ENCODE measurements around the gene JAKMIP3.
A peak's percentile ranks its signal among the peaks of the same experiment; 100 is the strongest.

Gene JAKMIP3

GRCh38 chr10:132065491-132066105, at the start of gene JAKMIP3:
Gene JAKMIP3, plus strand, starts transcription at chr10:132065946. Its CDS starts 38,863 bp downstream, at chr10:132104809.
- DNase-seq, result no peak

DNA sequence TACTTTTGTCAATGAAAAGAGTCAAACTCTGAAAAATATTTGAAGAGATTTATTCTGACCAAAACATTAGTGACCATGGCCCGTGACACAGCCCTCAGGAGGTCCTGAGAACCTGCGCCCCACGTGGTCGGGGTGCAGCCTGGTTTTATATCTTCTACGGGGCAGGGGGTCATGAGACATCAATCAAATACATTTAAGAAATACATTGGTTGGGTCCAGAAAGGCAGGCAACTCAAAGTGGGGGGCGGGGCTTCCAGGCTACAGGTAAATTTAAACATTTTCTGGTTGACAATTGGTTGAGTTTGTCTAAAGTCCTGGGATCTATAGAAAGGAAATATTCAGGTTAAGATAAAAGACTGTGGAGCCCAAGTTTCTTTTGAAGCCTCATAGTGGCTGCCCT, 49.2 kb upstream of the JAKMIP3 start:
- no peak for DNase-seq

- no peak for DNase-seq
Observed at GRCh38 chr10:132018446-132018845, 47.3 kb upstream of the JAKMIP3 start.

DNA sequence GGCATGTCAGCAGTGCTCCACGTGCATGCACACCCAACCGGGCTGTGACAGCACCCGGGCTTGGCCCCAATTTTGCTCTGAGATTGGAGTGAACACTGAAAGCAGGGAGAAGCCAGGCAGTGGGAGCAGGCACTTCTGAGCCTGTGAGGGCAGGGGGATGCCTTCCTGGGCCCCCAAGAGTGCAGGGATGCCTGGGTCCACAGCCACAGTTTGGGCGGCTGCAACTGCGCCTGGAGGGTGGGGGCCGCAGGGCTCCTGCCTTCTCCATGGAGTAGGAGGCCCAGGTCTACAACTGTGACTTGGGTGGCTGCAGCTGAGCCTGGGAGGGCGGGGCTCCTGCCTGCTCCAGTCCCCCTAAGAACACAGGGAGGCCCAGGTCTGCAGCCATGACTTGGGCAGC, 46.4 kb upstream of the JAKMIP3 start:
- no peak for DNase-seq

GRCh38 chr10:132020456-132020855, 45.3 kb upstream of the JAKMIP3 start:
- DNase-seq, result no peak

DNA sequence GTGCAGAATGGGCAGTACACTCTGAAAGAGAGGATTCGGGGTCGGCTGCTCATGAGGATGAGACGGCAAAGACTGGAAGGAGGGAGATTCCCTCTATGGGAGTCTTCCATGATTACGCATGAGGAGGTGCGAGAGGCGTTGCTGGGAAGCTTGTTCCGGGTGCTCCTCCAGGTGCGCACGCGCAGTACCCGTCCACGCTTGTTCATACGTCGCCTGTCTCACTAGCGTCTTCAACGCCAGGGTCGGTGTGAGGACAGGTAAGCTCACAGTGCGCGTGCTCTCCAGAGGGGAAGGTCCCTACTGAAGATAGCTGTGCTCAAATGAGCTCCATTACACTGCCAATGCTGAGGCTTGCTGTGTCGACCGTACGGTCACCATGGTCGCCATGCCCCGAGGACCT, 44.7 kb upstream of the JAKMIP3 start:
- DNase-seq, result no peak

DNA sequence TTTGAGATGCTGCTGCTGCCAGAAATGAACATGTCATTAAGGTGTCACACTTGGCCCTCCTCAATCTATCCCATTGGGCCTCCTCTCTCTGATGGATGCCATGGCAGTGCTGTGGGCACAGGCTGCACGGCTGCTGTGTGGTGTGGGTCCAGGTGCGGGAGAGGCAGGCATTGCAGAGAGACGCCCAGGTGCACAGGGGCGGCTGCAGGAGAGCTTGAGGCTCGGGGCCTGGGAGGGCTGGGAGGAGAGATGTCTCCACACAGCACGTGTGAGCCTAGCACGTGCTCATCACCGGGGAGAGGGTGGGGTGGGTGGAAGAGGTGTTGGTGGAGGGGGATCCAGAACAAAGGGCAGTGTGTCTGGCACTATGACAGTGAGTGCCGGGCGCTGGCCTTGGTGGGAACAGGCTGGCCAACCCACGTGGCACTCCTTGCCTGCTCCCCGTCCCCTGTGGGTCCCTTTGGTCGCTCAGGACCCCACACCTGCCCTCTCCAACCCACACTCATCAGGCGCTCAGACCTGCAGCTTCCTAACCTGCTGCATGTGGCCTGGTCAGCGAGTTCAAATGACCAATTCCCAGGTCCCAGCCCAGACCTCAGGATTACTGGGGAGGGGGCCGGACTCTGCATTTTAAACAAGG, 44.1 kb upstream of the JAKMIP3 start:
- DNase-seq, result no peak

- DNase-seq, result no peak
Observed at GRCh38 chr10:132022241-132022640, 43.5 kb upstream of the JAKMIP3 start.

DNA sequence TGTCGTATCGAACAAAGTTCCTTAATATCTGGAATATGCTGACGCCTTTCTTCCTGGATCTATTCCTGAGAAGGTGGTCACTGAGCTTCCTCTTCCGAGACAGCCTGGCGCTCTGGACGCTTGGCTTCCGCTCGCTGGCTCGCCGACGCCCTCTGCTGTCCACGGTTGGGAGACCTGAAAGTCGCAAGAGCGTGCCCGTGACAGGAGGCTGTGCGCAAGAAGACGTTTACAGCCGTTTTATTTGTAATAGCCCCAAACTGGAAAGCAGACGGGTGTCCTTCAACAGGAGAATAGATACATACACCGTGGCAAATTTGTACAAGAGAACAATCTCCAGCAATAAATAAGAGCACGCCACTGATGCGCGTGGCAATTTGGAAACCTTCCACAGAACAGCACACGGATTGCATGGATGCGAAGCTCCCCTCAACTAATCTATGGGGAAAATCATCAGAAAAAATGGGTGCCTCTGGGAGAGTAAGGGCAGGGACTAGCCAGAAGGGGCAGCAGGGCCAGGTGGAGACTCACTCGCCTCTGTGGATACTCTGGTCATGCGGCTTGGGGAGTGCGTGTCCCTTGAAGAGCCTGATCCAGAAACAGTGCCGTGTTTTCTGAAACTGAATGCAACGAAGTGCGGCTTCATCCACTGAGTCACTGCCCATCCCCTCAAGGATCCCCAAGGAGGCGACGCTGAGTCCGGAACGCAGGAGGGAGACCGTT, 42.5 kb upstream of the JAKMIP3 start:
- DNase-seq, result no peak

- DNase-seq, result no peak
Observed at GRCh38 chr10:132027423-132027983, 38.2 kb upstream of the JAKMIP3 start.

GRCh38 chr10:132028706-132029105, 37.0 kb upstream of the JAKMIP3 start:
- no peak for DNase-seq

- DNase-seq, result peak; percentile 50
Observed at GRCh38 chr10:132030898-132031463, 34.8 kb upstream of the JAKMIP3 start.

- no peak for DNase-seq
Observed at GRCh38 chr10:132033632-132034031, 32.1 kb upstream of the JAKMIP3 start.

GRCh38 chr10:132035476-132035875, 30.3 kb upstream of the JAKMIP3 start:
- no peak for DNase-seq

GRCh38 chr10:132036153-132036886, 29.4 kb upstream of the JAKMIP3 start:
- DNase-seq, result no peak

DNA sequence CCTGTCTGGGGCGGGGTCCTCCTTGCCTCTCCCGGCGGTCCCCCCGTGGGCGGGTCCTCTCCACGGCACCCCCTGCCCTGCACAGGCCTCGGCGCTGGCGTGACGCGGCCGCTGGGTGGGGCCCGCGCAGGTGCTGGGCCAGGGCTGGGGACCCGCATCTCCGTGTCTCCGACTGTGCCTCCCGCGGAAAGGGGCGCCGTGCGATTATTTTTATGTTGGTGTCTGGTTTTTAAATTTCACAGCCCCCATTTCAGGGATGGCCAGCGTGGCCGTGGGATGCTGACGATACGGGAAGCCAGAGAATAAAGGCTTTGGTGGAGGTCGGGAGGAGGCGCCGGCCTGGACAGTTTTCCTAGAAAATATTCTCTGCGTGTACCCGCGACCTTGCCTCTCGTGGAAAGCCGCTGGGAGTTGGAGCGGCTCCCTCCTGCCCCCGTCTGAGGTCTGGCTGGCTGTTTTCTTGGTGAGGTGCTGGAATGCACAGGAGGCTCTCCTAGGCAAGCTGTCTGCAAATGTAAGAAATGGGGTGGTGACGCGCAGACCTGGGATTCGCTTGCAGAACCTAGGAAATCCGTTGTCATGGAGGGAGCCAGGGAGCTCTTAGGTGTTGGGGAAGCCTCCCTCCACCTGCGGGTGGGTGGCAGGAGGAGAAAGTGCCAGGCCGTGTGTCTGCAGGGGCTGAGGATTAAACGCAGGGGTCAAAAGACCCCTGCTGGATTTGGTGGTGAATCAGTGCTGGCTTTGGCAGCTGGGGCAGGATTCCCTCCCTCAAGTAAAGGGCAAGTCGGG, 28.7 kb upstream of the JAKMIP3 start:
- DNase-seq, result no peak

GRCh38 chr10:132037676-132037975, 28.1 kb upstream of the JAKMIP3 start:
- no peak for DNase-seq

DNA sequence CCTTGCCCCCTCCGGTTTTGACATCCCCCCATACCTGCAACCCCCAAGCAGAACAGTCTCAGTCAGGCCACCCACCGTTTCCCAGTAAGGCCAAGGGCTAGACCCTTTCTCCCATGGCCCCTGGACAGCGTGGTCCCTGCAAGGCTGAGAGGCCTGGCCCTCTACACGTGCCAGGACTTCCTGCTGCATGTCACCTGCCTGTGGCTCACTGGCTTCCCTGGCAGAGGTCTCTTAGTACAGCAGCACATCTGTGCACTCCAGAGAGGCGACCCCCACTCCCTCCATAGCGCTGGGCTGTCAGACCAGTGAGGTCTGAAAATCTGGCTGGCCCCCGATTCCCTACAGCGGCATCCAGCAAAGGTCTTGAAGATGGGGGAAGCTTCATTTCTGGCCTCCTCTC, 26.4 kb upstream of the JAKMIP3 start:
- no peak for DNase-seq

- DNase-seq, result no peak
Observed at GRCh38 chr10:132040046-132040445, 25.7 kb upstream of the JAKMIP3 start.

GRCh38 chr10:132041340-132041739, 24.4 kb upstream of the JAKMIP3 start:
- DNase-seq, result no peak

GRCh38 chr10:132043861-132044695, 21.7 kb upstream of the JAKMIP3 start:
- DNase-seq, result no peak
